Tibial nerve (tissue), 4 donors: ENCODE measurements around the gene OR52R1.

Experiments used
- EP300 ChIP-seq, 2 donors: sonication (generic); formaldehyde crosslinking; IDR thresholded peaks; one replicate each; pipeline ENCODE4 v1.6.1; 2017; ENCODE audit warnings: antibody characterized with exemption in 2 of 2, mild to moderate bottlenecking in 1 of 2
- TF ChIP-seq, protein P1 (sequence below), 5 experiments: fragments of 200-600 bp in 3 of 5; fragments of 450-650 bp in 2 of 5; sonication (generic) in 3 of 5; IDR thresholded peaks; one replicate each; pipeline ENCODE4 v1.5.1; 2016 to 2019; ENCODE audit warnings: antibody characterized with exemption in 5 of 5, mild to moderate bottlenecking in 3 of 5, moderate library complexity in 2 of 5

DNA sequence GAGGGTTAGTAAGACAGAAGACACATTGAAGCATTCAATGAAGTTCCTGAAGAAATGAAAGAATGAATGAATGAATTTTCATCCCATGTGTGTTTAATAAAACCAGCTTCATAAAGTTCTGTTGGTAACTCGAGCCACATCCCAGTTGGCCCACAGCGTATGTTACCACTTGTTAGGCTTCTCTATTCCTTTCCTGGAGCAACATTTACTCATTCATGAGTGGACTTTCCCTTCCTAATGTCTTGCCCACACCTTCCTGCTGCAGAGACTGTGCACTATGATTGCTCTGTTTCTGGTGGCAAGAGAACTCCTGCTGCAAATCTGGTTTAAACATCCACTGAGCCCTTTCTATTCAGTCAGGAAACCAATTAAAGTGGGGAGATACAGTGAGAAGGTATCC lies 7.0 kb downstream of the OR52R1 start:
- TF ChIP-seq, protein P1, sequence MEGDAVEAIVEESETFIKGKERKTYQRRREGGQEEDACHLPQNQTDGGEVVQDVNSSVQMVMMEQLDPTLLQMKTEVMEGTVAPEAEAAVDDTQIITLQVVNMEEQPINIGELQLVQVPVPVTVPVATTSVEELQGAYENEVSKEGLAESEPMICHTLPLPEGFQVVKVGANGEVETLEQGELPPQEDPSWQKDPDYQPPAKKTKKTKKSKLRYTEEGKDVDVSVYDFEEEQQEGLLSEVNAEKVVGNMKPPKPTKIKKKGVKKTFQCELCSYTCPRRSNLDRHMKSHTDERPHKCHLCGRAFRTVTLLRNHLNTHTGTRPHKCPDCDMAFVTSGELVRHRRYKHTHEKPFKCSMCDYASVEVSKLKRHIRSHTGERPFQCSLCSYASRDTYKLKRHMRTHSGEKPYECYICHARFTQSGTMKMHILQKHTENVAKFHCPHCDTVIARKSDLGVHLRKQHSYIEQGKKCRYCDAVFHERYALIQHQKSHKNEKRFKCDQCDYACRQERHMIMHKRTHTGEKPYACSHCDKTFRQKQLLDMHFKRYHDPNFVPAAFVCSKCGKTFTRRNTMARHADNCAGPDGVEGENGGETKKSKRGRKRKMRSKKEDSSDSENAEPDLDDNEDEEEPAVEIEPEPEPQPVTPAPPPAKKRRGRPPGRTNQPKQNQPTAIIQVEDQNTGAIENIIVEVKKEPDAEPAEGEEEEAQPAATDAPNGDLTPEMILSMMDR (IDR thresholded peaks at IDR 0.05): no peak
- TF ChIP-seq EP300 (IDR thresholded peaks at IDR 0.05): no peak
